Natural killer cell (primary cell): Measurements from ENCODE around the gene PLB1. TPM values are rescaled to one million over a fixed set of nuclear protein-coding genes. Genes with fewer than 3 reads are reported as not detected.

ENCODE experiments used
- ATAC-seq, 3 donors: fragments of 150-1000 bp in 2 of 3; fragments of 200-7000 bp in 1 of 3; cut with Tn5 transposase; 1 replicate in 1 of 3; 2 replicates in 2 of 3; pipeline ENCODE4 v1.10.0; 2021; ENCODE audit warnings: mild to moderate bottlenecking in 2 of 3, moderate library complexity in 2 of 3
- DNase-seq, 2 donors: peaks; one replicate each; pipeline versions ENCODE4 v3.0.0 to v3.0.0-alpha.2; 2013 to 2021; ENCODE audit warnings: mixed read lengths in 1 of 2
- H3K27ac ChIP-seq: one replicate; pipeline ENCODE4 v1.5.1; 2013; ENCODE audit warnings: mild to moderate bottlenecking, low read length
- H3K27me3 ChIP-seq: one replicate; pipeline ENCODE4 v1.6.1; 2013; ENCODE audit warnings: low read length; ENCODE audit not compliant: control insufficient read depth, insufficient read depth
- H3K36me3 ChIP-seq: one replicate; pipeline ENCODE4 v1.6.1; 2013; ENCODE audit warnings: low read length; ENCODE audit not compliant: control insufficient read depth, insufficient read depth
- H3K4me1 ChIP-seq: one replicate; pipeline ENCODE4 v1.6.1; 2013; ENCODE audit warnings: low read length; ENCODE audit not compliant: control insufficient read depth, insufficient read depth
- H3K4me3 ChIP-seq: one replicate; pipeline ENCODE4 v1.5.1; 2013; ENCODE audit warnings: low read length
- H3K9me3 ChIP-seq: one replicate; pipeline ENCODE4 v1.6.1; 2013; ENCODE audit warnings: low read length; ENCODE audit not compliant: control insufficient read depth, insufficient read depth
- H3K27ac Mint-ChIP-seq, 2 donors: one replicate each; pipeline ENCODE4 v1.8.0; 2022; ENCODE audit warnings: mild to moderate bottlenecking in 2 of 2, mixed read lengths in 2 of 2, moderate library complexity in 1 of 2
- H3K27me3 Mint-ChIP-seq, 2 donors: one replicate each; pipeline ENCODE4 v1.8.0; 2022; ENCODE audit warnings: low read depth in 2 of 2, mixed read lengths in 2 of 2
- H3K36me3 Mint-ChIP-seq: one replicate; pipeline ENCODE4 v1.8.0; 2022; ENCODE audit warnings: mixed read lengths
- H3K4me1 Mint-ChIP-seq, 2 donors: one replicate each; pipeline ENCODE4 v1.8.0; 2022; ENCODE audit warnings: mixed read lengths in 2 of 2
- H3K4me3 Mint-ChIP-seq: one replicate; pipeline ENCODE4 v1.8.0; 2022; ENCODE audit warnings: mild to moderate bottlenecking, moderate library complexity, mixed read lengths
- H3K9me3 Mint-ChIP-seq, 2 donors: one replicate each; pipeline ENCODE4 v1.8.0; 2022; ENCODE audit warnings: mixed read lengths in 2 of 2
- CTCF ChIP-seq: fragments of 200-600 bp; IDR thresholded peaks from one replicate; pipeline ENCODE4 v1.8.0; 2022; ENCODE audit warnings: antibody characterized with exemption
- WGBS: methylation state at CpG from one replicate; pipeline ENCODE4 v1.1.7; 2013; ENCODE audit warnings: missing lambda C conversion rate; ENCODE audit not compliant: insufficient coverage; 5-methylcytosine and 5-hydroxymethylcytosine counted together
- intact Hi-C: fragments of 100-400 bp; cut with micrococcal nuclease; formaldehyde crosslinking; loops from one replicate; pipeline ENCODE4 v1.14.2; 2022
- total RNA-seq, 4 donors: library from RNA; stranded (reverse); fragments of 120-200 nt in 1 of 4; gene quantifications; one replicate each; pipeline versions ENCODE4 v1.2.3 to v1.2.4, GENCODE V29; 2013 to 2022

The PLB1 gene
- total RNA-seq, 3 donors from 2014 or later (not counting 1 experiment from before 2014, with no cell fraction given): 1.7 to 2.6 (median 1.9) TPM

- H3K4me3 Mint-ChIP-seq: no peak overlapping the region
- no peaks in the 10 kb centered on the region for H3K36me3 ChIP-seq
- 94% methylated on average over 1 of the region's 2 CpGs for WGBS
- no peak overlapping the region for H3K4me3 ChIP-seq
- peaks cover 16% of the 10 kb centered on the region for H3K36me3 Mint-ChIP-seq
- H3K9me3 ChIP-seq: peaks cover 2% of the 10 kb centered on the region
- ATAC-seq (no peak), DNase-seq (no peak)
- intact Hi-C loops: no loop called here
- peaks cover 19 to 34% of the 10 kb centered on the region in 2 donors for H3K27me3 Mint-ChIP-seq
- peaks cover 19% of the 10 kb centered on the region for H3K4me1 ChIP-seq
- TF ChIP-seq CTCF: no peak
- no peak overlapping the region for H3K27ac Mint-ChIP-seq
- no peak overlapping the region for H3K27ac ChIP-seq
- no peaks in the 10 kb centered on the region for H3K27me3 ChIP-seq
- H3K9me3 Mint-ChIP-seq: peaks cover 3 to 9% of the 10 kb centered on the region in 2 donors
- peaks cover 17 to 21% of the 10 kb centered on the region in 2 donors for H3K4me1 Mint-ChIP-seq
Observed at GRCh38 chr2:28511871-28512606, 16.2 kb downstream of the PLB1 start.

GRCh38 chr2:28512607-28512965, 16.7 kb downstream of the PLB1 start:
- Histone ChIP-seq H3K4me1 (peaks cover 18% of the 10 kb centered on the region), H3K27ac (no peak overlapping the region), H3K4me3 (no peak overlapping the region), H3K9me3 (peaks cover 2% of the 10 kb centered on the region), H3K27me3 (no peaks in the 10 kb centered on the region), H3K36me3 (no peaks in the 10 kb centered on the region)
- intact Hi-C loops: no loop called here
- Mint-ChIP-seq H3K9me3 (peaks cover 3 to 9% of the 10 kb centered on the region in 2 donors), H3K36me3 (peaks cover 16% of the 10 kb centered on the region), H3K27ac (no peak overlapping the region), H3K27me3 (peaks cover 19 to 34% of the 10 kb centered on the region in 2 donors), H3K4me3 (no peak overlapping the region), H3K4me1 (peaks cover 16 to 19% of the 10 kb centered on the region in 2 donors)
- no peak for TF ChIP-seq CTCF
- ATAC-seq (no peak), DNase-seq (no peak)
- WGBS: 80% methylated on average over 1 of the region's 1 CpG

- H3K27ac Mint-ChIP-seq: no peak overlapping the region
- Histone ChIP-seq H3K4me1 (peaks cover 14% of the 10 kb centered on the region), H3K27ac (no peak overlapping the region), H3K27me3 (no peaks in the 10 kb centered on the region), H3K36me3 (no peaks in the 10 kb centered on the region), H3K9me3 (peaks cover 2% of the 10 kb centered on the region), H3K4me3 (no peak overlapping the region)
- H3K9me3 Mint-ChIP-seq: peaks cover 3 to 9% of the 10 kb centered on the region in 2 donors
- no peak for ATAC-seq
- 95% methylated on average over 1 of the region's 1 CpG for WGBS
- peaks cover 16% of the 10 kb centered on the region for H3K36me3 Mint-ChIP-seq
- TF ChIP-seq CTCF: no peak
- intact Hi-C loops: no loop called here
- H3K4me3 Mint-ChIP-seq: no peak overlapping the region
- peaks cover 22 to 38% of the 10 kb centered on the region in 2 donors for H3K27me3 Mint-ChIP-seq
- DNase-seq: no peak
- peaks cover 11 to 13% of the 10 kb centered on the region in 2 donors for H3K4me1 Mint-ChIP-seq
Observed at GRCh38 chr2:28513097-28513496, 17.2 kb downstream of the PLB1 start.
